Measurements from ENCODE around the gene TLE4.

The TLE4 gene

GRCh38 chr9:79769476-79770275 is 197.9 kb downstream of the TLE4 start:
- FAIRE-seq = no peak
- TF ChIP-seq POLR2A (IDR thresholded peaks at IDR 0.05; ENCODE audit: low read depth, low read length) (no peak), POU2F2 (IDR thresholded peaks at IDR 0.05; ENCODE audit: low read depth, low read length) (no peak), TAF1 (IDR thresholded peaks at IDR 0.05; ENCODE audit: low read depth, low read length) (no peak), SPI1 (IDR thresholded peaks at IDR 0.05; ENCODE audit: low read depth, low read length) (no peak), POLR2AphosphoS5 (IDR thresholded peaks at IDR 0.05; ENCODE audit: low read depth, low read length) (no peak), PAX5 (IDR thresholded peaks at IDR 0.05; ENCODE audit: insufficient read depth, low read length, severe bottlenecking) (no peak)
- no peak for DNase-seq (ENCODE audit: insufficient read length, low spot score)

GRCh38 chr9:79774356-79774755 is 202.6 kb downstream of the TLE4 start:
- TF ChIP-seq PAX5 (IDR thresholded peaks at IDR 0.05; ENCODE audit: insufficient read depth, low read length, severe bottlenecking) = no peak
- no peak for TF ChIP-seq POLR2AphosphoS5 (IDR thresholded peaks at IDR 0.05; ENCODE audit: low read depth, low read length)
- no peak for TF ChIP-seq POLR2A (IDR thresholded peaks at IDR 0.05; ENCODE audit: low read depth, low read length)
- TF ChIP-seq SPI1 (IDR thresholded peaks at IDR 0.05; ENCODE audit: low read depth, low read length) = no peak
- TF ChIP-seq TAF1 (IDR thresholded peaks at IDR 0.05; ENCODE audit: low read depth, low read length) = no peak
- TF ChIP-seq POU2F2 (IDR thresholded peaks at IDR 0.05; ENCODE audit: low read depth, low read length) = no peak
- no peak for FAIRE-seq

More at GRCh38 chr9:79774356-79774755, 202.6 kb downstream of the TLE4 start:
- no peak for DNase-seq (ENCODE audit: insufficient read length, low spot score)

All from GM12891 (cell line).